ENCODE measurements around the gene GTF2A1L.

DNA sequence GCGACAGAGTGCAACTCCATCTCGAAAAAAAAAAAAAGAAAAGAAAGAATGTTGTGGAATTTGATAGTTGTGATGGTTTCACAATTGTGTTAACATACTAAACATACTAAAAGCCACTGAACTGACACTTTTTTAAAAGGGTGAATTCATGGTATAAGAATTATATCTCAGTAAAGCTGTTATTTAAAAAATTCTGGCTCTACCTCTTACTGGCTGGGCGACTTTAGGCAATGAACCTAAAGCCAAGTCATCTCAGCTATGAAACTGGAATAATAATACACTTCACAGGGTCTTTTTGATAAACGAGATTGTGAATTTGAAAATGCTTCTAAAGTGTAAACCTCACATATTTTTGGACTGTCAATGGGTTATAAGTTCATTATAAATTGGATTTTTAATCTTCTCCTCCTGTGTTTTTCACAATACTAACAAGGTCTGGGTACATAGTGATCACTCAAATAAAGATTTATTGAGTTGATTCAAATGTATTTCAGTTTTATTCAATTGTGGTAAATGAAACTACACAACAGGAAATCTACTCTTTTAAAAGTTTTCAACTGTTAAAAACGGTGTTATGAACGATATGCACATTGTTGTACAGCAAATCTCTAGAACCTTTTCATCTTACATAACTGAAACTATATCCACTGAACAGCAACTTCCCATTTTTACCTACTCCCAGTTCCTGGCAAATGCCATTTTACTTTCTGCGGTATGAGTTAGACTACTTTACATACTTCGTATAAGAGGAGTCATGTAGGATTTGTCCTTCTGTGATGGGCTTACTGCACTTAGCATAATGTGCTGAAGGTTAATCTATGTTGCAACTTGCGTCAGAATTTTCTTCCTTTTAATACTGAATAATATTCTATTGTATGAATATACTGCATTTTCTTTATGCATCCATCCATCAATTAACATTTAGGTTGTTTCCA is 43.0 kb upstream of the GTF2A1L start:
- TF ChIP-seq, protein P1, sequence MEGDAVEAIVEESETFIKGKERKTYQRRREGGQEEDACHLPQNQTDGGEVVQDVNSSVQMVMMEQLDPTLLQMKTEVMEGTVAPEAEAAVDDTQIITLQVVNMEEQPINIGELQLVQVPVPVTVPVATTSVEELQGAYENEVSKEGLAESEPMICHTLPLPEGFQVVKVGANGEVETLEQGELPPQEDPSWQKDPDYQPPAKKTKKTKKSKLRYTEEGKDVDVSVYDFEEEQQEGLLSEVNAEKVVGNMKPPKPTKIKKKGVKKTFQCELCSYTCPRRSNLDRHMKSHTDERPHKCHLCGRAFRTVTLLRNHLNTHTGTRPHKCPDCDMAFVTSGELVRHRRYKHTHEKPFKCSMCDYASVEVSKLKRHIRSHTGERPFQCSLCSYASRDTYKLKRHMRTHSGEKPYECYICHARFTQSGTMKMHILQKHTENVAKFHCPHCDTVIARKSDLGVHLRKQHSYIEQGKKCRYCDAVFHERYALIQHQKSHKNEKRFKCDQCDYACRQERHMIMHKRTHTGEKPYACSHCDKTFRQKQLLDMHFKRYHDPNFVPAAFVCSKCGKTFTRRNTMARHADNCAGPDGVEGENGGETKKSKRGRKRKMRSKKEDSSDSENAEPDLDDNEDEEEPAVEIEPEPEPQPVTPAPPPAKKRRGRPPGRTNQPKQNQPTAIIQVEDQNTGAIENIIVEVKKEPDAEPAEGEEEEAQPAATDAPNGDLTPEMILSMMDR (IDR thresholded peaks at IDR 0.05), result no peak
- no peak for TF ChIP-seq POLR2A (IDR thresholded peaks at IDR 0.05)

Data from body of pancreas (tissue), 4 donors.